PC-9 (cell line): Measurements from ENCODE around the gene TSEN15.

Experiments used
- CTCF ChIP-seq: fragments of 200-600 bp; sonication (generic); conservative IDR thresholded peaks from 2 replicates; pipeline ENCODE4 v1.6.1; 2017; ENCODE audit warnings: mixed run types, antibody characterized with exemption, mild to moderate bottlenecking, moderate library complexity
- EZH2 ChIP-seq: fragments of 200-600 bp; sonication (generic); IDR thresholded peaks from 2 replicates; pipeline ENCODE4 v1.8.0; 2017; ENCODE audit warnings: antibody characterized with exemption, low read depth

GRCh38 chr1:184019069-184019468 is 32.5 kb upstream of the TSEN15 start:
- no peak for TF ChIP-seq CTCF
- TF ChIP-seq EZH2, result no peak
